K562 (cell line): ENCODE data around the gene GGPS1. TPM values are rescaled to one million over a fixed set of nuclear protein-coding genes. Genes with fewer than 3 reads are reported as not detected.

Source experiments
- MGA ChIP-seq: fragments of 450-650 bp; IDR thresholded peaks from 2 replicates; pipeline ENCODE4 v1.6.1; 2016; ENCODE audit warnings: mild to moderate bottlenecking, moderate library complexity
- NFXL1 ChIP-seq: fragments of 450-650 bp; formaldehyde crosslinking; IDR thresholded peaks from 2 replicates; pipeline ENCODE4 v1.4.0; 2021; ENCODE audit warnings: mild to moderate bottlenecking
- RBM34 ChIP-seq: fragments of 200-400 bp; formaldehyde crosslinking; IDR thresholded peaks from 2 replicates; pipeline ENCODE4 v1.6.1; 2018; ENCODE audit warnings: low read length, borderline replicate concordance; ENCODE audit not compliant: insufficient read depth
- SP1 ChIP-seq: sonication (generic); formaldehyde crosslinking; IDR thresholded peaks from 2 replicates; pipeline ENCODE4 v1.8.1; 2022; ENCODE audit warnings: mild to moderate bottlenecking, missing genetic modification reagents
- VEZF1 ChIP-seq: fragments of 200-800 bp; sonication (Bioruptor generic); IDR thresholded peaks from 2 replicates; pipeline ENCODE4 v1.6.1; 2017; ENCODE audit warnings: missing genetic modification characterization, missing compliant biosample characterization
- ZNF224 ChIP-seq: sonication (generic); formaldehyde crosslinking; IDR thresholded peaks from 2 replicates; pipeline ENCODE4 v1.8.0; 2022; ENCODE audit warnings: mild to moderate bottlenecking, missing genetic modification reagents
- polyA plus RNA-seq, 8 experiments: library from polyadenylated mRNA; depleted of rRNA in 4 of 8; stranded (reverse) in 5 of 8; unstranded in 3 of 8; fragments of >200 nt; fragmentation: Nextera tagmentation in 2 of 8; fragmentation: Illumina TruSeq in 1 of 8; extraction: Ambion mirVana in 2 of 8; extraction: Trizol in 1 of 8; gene quantifications; 2 replicates each; pipeline versions ENCODE4 v1.2.1 to v1.2.3, GENCODE V29; 2011 to 2014; ENCODE audit warnings: inconsistent platforms in 1 of 8, missing spikeins in 1 of 8
- total RNA-seq, 7 experiments: library from RNA; depleted of rRNA in 6 of 7; stranded (reverse); fragments of >200 nt in 6 of 7; fragmentation: Illumina TruSeq in 2 of 7; extraction: Trizol in 2 of 7; gene quantifications; 2 replicates each; pipeline versions ENCODE4 v1.2.1 to v1.2.3, GENCODE V29; 2011 to 2021; ENCODE audit warnings: low replicate concordance in 1 of 7
- TF ChIP-seq, protein P1 (sequence below): fragments of 450-650 bp; IDR thresholded peaks from 2 replicates; pipeline ENCODE4 v1.6.1; 2016; ENCODE audit warnings: missing biosample characterization, missing genetic modification characterization
- TF ChIP-seq, protein P2 (sequence below): sonication (generic); formaldehyde crosslinking; IDR thresholded peaks from 2 replicates; pipeline ENCODE4 v1.8.0; 2022; ENCODE audit warnings: missing genetic modification reagents, mild to moderate bottlenecking, borderline replicate concordance
- TF ChIP-seq, protein P3 (sequence below): sonication (generic); formaldehyde crosslinking; IDR thresholded peaks from 2 replicates; pipeline ENCODE4 v1.8.1; 2023; ENCODE audit warnings: mild to moderate bottlenecking, missing genetic modification reagents, moderate library complexity

The GGPS1 gene
- total and polyA plus RNA-seq, 9 of the 15 experiments (the other 6 are each of a cell fraction or from before 2014, with no cell fraction given): 18.8 to 104 (median 56.3) TPM

GRCh38 chr1:235367000-235367908 lies 38.9 kb downstream of the GGPS1 start, which contains the start of gene TBCE (continued):
- TF ChIP-seq, protein P1, sequence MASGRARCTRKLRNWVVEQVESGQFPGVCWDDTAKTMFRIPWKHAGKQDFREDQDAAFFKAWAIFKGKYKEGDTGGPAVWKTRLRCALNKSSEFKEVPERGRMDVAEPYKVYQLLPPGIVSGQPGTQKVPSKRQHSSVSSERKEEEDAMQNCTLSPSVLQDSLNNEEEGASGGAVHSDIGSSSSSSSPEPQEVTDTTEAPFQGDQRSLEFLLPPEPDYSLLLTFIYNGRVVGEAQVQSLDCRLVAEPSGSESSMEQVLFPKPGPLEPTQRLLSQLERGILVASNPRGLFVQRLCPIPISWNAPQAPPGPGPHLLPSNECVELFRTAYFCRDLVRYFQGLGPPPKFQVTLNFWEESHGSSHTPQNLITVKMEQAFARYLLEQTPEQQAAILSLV (tag): no peak
- TF ChIP-seq RBM34 (no peak), VEZF1 (CRISPR knock-in tag) (peak; percentile 21; the same call in 1 of the 2 replicates), SP1 (no peak; the same call in 1 of the 2 replicates), MGA (peak; percentile 83), ZNF224 (CRISPR knock-in tag) (0 out of 2 replicates have a peak, but pooled peaks have one; percentile 10), NFXL1 (CRISPR knock-in tag) (no peak)
- TF ChIP-seq, protein P2, sequence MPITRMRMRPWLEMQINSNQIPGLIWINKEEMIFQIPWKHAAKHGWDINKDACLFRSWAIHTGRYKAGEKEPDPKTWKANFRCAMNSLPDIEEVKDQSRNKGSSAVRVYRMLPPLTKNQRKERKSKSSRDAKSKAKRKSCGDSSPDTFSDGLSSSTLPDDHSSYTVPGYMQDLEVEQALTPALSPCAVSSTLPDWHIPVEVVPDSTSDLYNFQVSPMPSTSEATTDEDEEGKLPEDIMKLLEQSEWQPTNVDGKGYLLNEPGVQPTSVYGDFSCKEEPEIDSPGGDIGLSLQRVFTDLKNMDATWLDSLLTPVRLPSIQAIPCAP (CRISPR knock-in tag): 0 out of 2 replicates have a peak, but pooled peaks have one; percentile 19
- TF ChIP-seq, protein P3, sequence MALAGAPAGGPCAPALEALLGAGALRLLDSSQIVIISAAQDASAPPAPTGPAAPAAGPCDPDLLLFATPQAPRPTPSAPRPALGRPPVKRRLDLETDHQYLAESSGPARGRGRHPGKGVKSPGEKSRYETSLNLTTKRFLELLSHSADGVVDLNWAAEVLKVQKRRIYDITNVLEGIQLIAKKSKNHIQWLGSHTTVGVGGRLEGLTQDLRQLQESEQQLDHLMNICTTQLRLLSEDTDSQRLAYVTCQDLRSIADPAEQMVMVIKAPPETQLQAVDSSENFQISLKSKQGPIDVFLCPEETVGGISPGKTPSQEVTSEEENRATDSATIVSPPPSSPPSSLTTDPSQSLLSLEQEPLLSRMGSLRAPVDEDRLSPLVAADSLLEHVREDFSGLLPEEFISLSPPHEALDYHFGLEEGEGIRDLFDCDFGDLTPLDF (CRISPR knock-in tag): no peak; the same call in 1 of the 2 replicates
